Measurements from ENCODE around the gene CD200R1L. TPM values are rescaled to one million over a fixed set of nuclear protein-coding genes. Genes with fewer than 3 reads are reported as not detected.

CD200R1L gene
- polyA plus RNA-seq, 4 donors = not detected

- FAIRE-seq (no peak), DNase-seq (no peak)
- no peak overlapping the region for H3K27ac ChIP-seq (ENCODE audit: low read depth in 1 of 3, low read length in 2 of 3)
Measured at GRCh38 chr3:112779011-112779410, 67.7 kb downstream of the CD200R1L start.

GRCh38 chr3:112778353-112778948 lies 68.2 kb downstream of the CD200R1L start:
- H3K4me3 ChIP-seq (ENCODE audit: low read depth in 1 of 3, low read length in 3 of 3) = no peak overlapping the region
- H3K9me3 ChIP-seq (ENCODE audit: control insufficient read depth in 2 of 2, insufficient read depth in 1 of 2, low read depth in 1 of 2, low read length in 1 of 2) = no peaks in the 10 kb centered on the region
- 82 to 88% (median 87%) methylated on average over 5 of the region's 5 CpGs for WGBS, 3 donors
- H3K27ac ChIP-seq (ENCODE audit: low read depth in 1 of 3, low read length in 2 of 3) = no peak overlapping the region
- FAIRE-seq (no peak), DNase-seq (no peak)
- H3K36me3 ChIP-seq (ENCODE audit: control insufficient read depth in 3 of 3, insufficient read depth in 2 of 3, low read depth in 1 of 3, low read length in 3 of 3) = no peaks in the 10 kb centered on the region
- no peaks in the 10 kb centered on the region for H3K4me1 ChIP-seq (ENCODE audit: control insufficient read depth in 3 of 3, insufficient read depth in 2 of 3, low read depth in 1 of 3, low read length in 2 of 3)
- H3K27me3 ChIP-seq (ENCODE audit: control insufficient read depth in 3 of 3, insufficient read depth in 3 of 3, low read length in 3 of 3) = peaks cover 0 to 12% (median 0%) of the 10 kb centered on the region in 3 donors

More at GRCh38 chr3:112779011-112779410, 67.7 kb downstream of the CD200R1L start:
- Histone ChIP-seq H3K27me3 (ENCODE audit: control insufficient read depth in 3 of 3, insufficient read depth in 3 of 3, low read length in 3 of 3) (peaks cover 0 to 12% (median 0%) of the 10 kb centered on the region in 3 donors), H3K9me3 (ENCODE audit: control insufficient read depth in 2 of 2, insufficient read depth in 1 of 2, low read depth in 1 of 2, low read length in 1 of 2) (no peaks in the 10 kb centered on the region), H3K4me3 (ENCODE audit: low read depth in 1 of 3, low read length in 3 of 3) (no peak overlapping the region), H3K36me3 (ENCODE audit: control insufficient read depth in 3 of 3, insufficient read depth in 2 of 3, low read depth in 1 of 3, low read length in 3 of 3) (no peaks in the 10 kb centered on the region), H3K4me1 (ENCODE audit: control insufficient read depth in 3 of 3, insufficient read depth in 2 of 3, low read depth in 1 of 3, low read length in 2 of 3) (no peaks in the 10 kb centered on the region)

GRCh38 chr3:112777811-112778210 lies 68.9 kb downstream of the CD200R1L start:
- FAIRE-seq (no peak), DNase-seq (no peak)
- Histone ChIP-seq H3K9me3 (ENCODE audit: control insufficient read depth in 2 of 2, insufficient read depth in 1 of 2, low read depth in 1 of 2, low read length in 1 of 2) (no peaks in the 10 kb centered on the region), H3K4me1 (ENCODE audit: control insufficient read depth in 3 of 3, insufficient read depth in 2 of 3, low read depth in 1 of 3, low read length in 2 of 3) (no peaks in the 10 kb centered on the region), H3K4me3 (ENCODE audit: low read depth in 1 of 3, low read length in 3 of 3) (no peak overlapping the region), H3K27ac (ENCODE audit: low read depth in 1 of 3, low read length in 2 of 3) (no peak overlapping the region), H3K36me3 (ENCODE audit: control insufficient read depth in 3 of 3, insufficient read depth in 2 of 3, low read depth in 1 of 3, low read length in 3 of 3) (no peaks in the 10 kb centered on the region), H3K27me3 (ENCODE audit: control insufficient read depth in 3 of 3, insufficient read depth in 3 of 3, low read length in 3 of 3) (peaks cover 0 to 9% (median 0%) of the 10 kb centered on the region in 3 donors)

- Histone ChIP-seq H3K9me3 (ENCODE audit: control insufficient read depth in 2 of 2, insufficient read depth in 1 of 2, low read depth in 1 of 2, low read length in 1 of 2) (no peaks in the 10 kb centered on the region), H3K27ac (ENCODE audit: low read depth in 1 of 3, low read length in 2 of 3) (no peak overlapping the region), H3K4me1 (ENCODE audit: control insufficient read depth in 3 of 3, insufficient read depth in 2 of 3, low read depth in 1 of 3, low read length in 2 of 3) (no peaks in the 10 kb centered on the region), H3K27me3 (ENCODE audit: control insufficient read depth in 3 of 3, insufficient read depth in 3 of 3, low read length in 3 of 3) (peaks cover 0 to 8% (median 0%) of the 10 kb centered on the region in 3 donors), H3K36me3 (ENCODE audit: control insufficient read depth in 3 of 3, insufficient read depth in 2 of 3, low read depth in 1 of 3, low read length in 3 of 3) (no peaks in the 10 kb centered on the region), H3K4me3 (ENCODE audit: low read depth in 1 of 3, low read length in 3 of 3) (no peak overlapping the region)
- FAIRE-seq (no peak), DNase-seq (no peak)
- 79 to 83% (median 83%) methylated on average over 3 of the region's 3 CpGs for WGBS, 3 donors
Measured at GRCh38 chr3:112776836-112777235, 69.8 kb downstream of the CD200R1L start.

GRCh38 chr3:112776000-112776399 lies 70.7 kb downstream of the CD200R1L start:
- WGBS, 3 donors = 59 to 71% (median 61%) methylated on average over 2 of the region's 2 CpGs
- no peaks in the 10 kb centered on the region for H3K9me3 ChIP-seq (ENCODE audit: control insufficient read depth in 2 of 2, insufficient read depth in 1 of 2, low read depth in 1 of 2, low read length in 1 of 2)
- no peak for FAIRE-seq
- H3K4me3 ChIP-seq (ENCODE audit: low read depth in 1 of 3, low read length in 3 of 3) = no peak overlapping the region
- no peak overlapping the region for H3K27ac ChIP-seq (ENCODE audit: low read depth in 1 of 3, low read length in 2 of 3)
- no peak for DNase-seq
- H3K4me1 ChIP-seq (ENCODE audit: control insufficient read depth in 3 of 3, insufficient read depth in 2 of 3, low read depth in 1 of 3, low read length in 2 of 3) = no peaks in the 10 kb centered on the region
- no peaks in the 10 kb centered on the region for H3K36me3 ChIP-seq (ENCODE audit: control insufficient read depth in 3 of 3, insufficient read depth in 2 of 3, low read depth in 1 of 3, low read length in 3 of 3)
- H3K27me3 ChIP-seq (ENCODE audit: control insufficient read depth in 3 of 3, insufficient read depth in 3 of 3, low read length in 3 of 3) = peaks cover 0 to 8% (median 0%) of the 10 kb centered on the region in 3 donors

GRCh38 chr3:112775011-112775742 lies 71.5 kb downstream of the CD200R1L start:
- Histone ChIP-seq H3K4me1 (ENCODE audit: control insufficient read depth in 3 of 3, insufficient read depth in 2 of 3, low read depth in 1 of 3, low read length in 2 of 3) (no peaks in the 10 kb centered on the region), H3K9me3 (ENCODE audit: control insufficient read depth in 2 of 2, insufficient read depth in 1 of 2, low read depth in 1 of 2, low read length in 1 of 2) (no peaks in the 10 kb centered on the region), H3K4me3 (ENCODE audit: low read depth in 1 of 3, low read length in 3 of 3) (no peak overlapping the region), H3K27ac (ENCODE audit: low read depth in 1 of 3, low read length in 2 of 3) (no peak overlapping the region), H3K27me3 (ENCODE audit: control insufficient read depth in 3 of 3, insufficient read depth in 3 of 3, low read length in 3 of 3) (peaks cover 0 to 8% (median 0%) of the 10 kb centered on the region in 3 donors), H3K36me3 (ENCODE audit: control insufficient read depth in 3 of 3, insufficient read depth in 2 of 3, low read depth in 1 of 3, low read length in 3 of 3) (no peaks in the 10 kb centered on the region)
- FAIRE-seq = no peak
- WGBS, 3 donors = 64 to 65% (median 64%) methylated on average over 4 of the region's 4 CpGs
- no peak for DNase-seq

- Histone ChIP-seq H3K4me3 (ENCODE audit: low read depth in 1 of 3, low read length in 3 of 3) (no peak overlapping the region), H3K4me1 (ENCODE audit: control insufficient read depth in 3 of 3, insufficient read depth in 2 of 3, low read depth in 1 of 3, low read length in 2 of 3) (no peaks in the 10 kb centered on the region), H3K27ac (ENCODE audit: low read depth in 1 of 3, low read length in 2 of 3) (peak overlapping the region in 1 of 3 donors; percentile 32), H3K9me3 (ENCODE audit: control insufficient read depth in 2 of 2, insufficient read depth in 1 of 2, low read depth in 1 of 2, low read length in 1 of 2) (no peaks in the 10 kb centered on the region), H3K27me3 (ENCODE audit: control insufficient read depth in 3 of 3, insufficient read depth in 3 of 3, low read length in 3 of 3) (peaks cover 0 to 8% (median 0%) of the 10 kb centered on the region in 3 donors), H3K36me3 (ENCODE audit: control insufficient read depth in 3 of 3, insufficient read depth in 2 of 3, low read depth in 1 of 3, low read length in 3 of 3) (no peaks in the 10 kb centered on the region)
- 51 to 77% (median 59%) methylated on average over 6 of the region's 6 CpGs for WGBS, 3 donors
- FAIRE-seq (no peak), DNase-seq (peak in 1 of 2 donors; percentile 28)
Measured at GRCh38 chr3:112774293-112774926, 72.3 kb downstream of the CD200R1L start.

- no peak overlapping the region for H3K4me3 ChIP-seq (ENCODE audit: low read depth in 1 of 3, low read length in 3 of 3)
- no peak overlapping the region for H3K27ac ChIP-seq (ENCODE audit: low read depth in 1 of 3, low read length in 2 of 3)
- WGBS, 3 donors = 6 to 48% (median 10%) methylated on average over 6 of the region's 6 CpGs
- no peaks in the 10 kb centered on the region for H3K4me1 ChIP-seq (ENCODE audit: control insufficient read depth in 3 of 3, insufficient read depth in 2 of 3, low read depth in 1 of 3, low read length in 2 of 3)
- no peak for FAIRE-seq
- no peaks in the 10 kb centered on the region for H3K9me3 ChIP-seq (ENCODE audit: control insufficient read depth in 2 of 2, insufficient read depth in 1 of 2, low read depth in 1 of 2, low read length in 1 of 2)
- DNase-seq = peak; percentile 11 to 87
- no peaks in the 10 kb centered on the region for H3K36me3 ChIP-seq (ENCODE audit: control insufficient read depth in 3 of 3, insufficient read depth in 2 of 3, low read depth in 1 of 3, low read length in 3 of 3)
- H3K27me3 ChIP-seq (ENCODE audit: control insufficient read depth in 3 of 3, insufficient read depth in 3 of 3, low read length in 3 of 3) = peaks cover 0 to 8% (median 0%) of the 10 kb centered on the region in 3 donors
Measured at GRCh38 chr3:112773864-112774263, 72.8 kb downstream of the CD200R1L start.
